ENCODE results near the gene RHOV.

- TF ChIP-seq, protein P1, sequence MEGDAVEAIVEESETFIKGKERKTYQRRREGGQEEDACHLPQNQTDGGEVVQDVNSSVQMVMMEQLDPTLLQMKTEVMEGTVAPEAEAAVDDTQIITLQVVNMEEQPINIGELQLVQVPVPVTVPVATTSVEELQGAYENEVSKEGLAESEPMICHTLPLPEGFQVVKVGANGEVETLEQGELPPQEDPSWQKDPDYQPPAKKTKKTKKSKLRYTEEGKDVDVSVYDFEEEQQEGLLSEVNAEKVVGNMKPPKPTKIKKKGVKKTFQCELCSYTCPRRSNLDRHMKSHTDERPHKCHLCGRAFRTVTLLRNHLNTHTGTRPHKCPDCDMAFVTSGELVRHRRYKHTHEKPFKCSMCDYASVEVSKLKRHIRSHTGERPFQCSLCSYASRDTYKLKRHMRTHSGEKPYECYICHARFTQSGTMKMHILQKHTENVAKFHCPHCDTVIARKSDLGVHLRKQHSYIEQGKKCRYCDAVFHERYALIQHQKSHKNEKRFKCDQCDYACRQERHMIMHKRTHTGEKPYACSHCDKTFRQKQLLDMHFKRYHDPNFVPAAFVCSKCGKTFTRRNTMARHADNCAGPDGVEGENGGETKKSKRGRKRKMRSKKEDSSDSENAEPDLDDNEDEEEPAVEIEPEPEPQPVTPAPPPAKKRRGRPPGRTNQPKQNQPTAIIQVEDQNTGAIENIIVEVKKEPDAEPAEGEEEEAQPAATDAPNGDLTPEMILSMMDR (conservative IDR thresholded peaks at IDR 0.05; ENCODE audit: low read length): no peak
- TF ChIP-seq EZH2phosphoT487 (IDR thresholded peaks at IDR 0.05; ENCODE audit: borderline replicate concordance): no peak
Measured at GRCh38 chr15:40870716-40871115, 3.3 kb downstream of the RHOV start.
